ENCODE measurements around the gene RNPS1. TPM values are rescaled to one million over a fixed set of nuclear protein-coding genes. Genes with fewer than 3 reads are reported as not detected.

RNPS1 gene
- total and polyA plus RNA-seq, 2 experiments from 2014 or later: 315 to 384 TPM

DNA sequence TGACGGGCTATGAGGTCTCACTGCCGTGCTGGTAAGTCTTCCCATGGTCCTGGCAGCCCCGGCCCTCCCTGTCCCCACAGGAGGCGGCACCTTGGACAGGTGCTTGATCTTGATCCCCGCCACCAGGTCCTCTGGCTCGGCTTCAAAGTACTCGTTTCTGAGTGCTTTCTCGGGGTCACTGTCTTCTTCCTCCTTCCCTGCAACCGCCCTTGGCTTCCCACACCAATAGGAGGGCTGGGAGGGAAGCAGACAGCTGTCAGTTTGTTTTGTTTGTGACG lies 31.9 kb upstream of the RNPS1 start:
- TF ChIP-seq ZNF114 (CRISPR knock-in tag; IDR thresholded peaks at IDR 0.05) (no peak), CREB1 (CRISPR knock-in tag; IDR thresholded peaks at IDR 0.05; ENCODE audit: low read depth) (no peak), NANOG (IDR thresholded peaks at IDR 0.05; ENCODE audit: borderline replicate concordance) (no peak), ZNF331 (CRISPR knock-in tag; IDR thresholded peaks at IDR 0.05; ENCODE audit: low read depth) (no peak), POLR2AphosphoS5 (IDR thresholded peaks at IDR 0.05; ENCODE audit: low read depth) (no peak), EZH2phosphoT487 (IDR thresholded peaks at IDR 0.05; ENCODE audit: unreplicated experiment) (no peak), JUNB (IDR thresholded peaks at IDR 0.05; ENCODE audit: unreplicated experiment) (no peak), STAT1 (IDR thresholded peaks at IDR 0.05; ENCODE audit: unreplicated experiment) (no peak), EZH2 (IDR thresholded peaks at IDR 0.05; ENCODE audit: low read depth, unreplicated experiment) (no peak)
- TF ChIP-seq, protein P1, sequence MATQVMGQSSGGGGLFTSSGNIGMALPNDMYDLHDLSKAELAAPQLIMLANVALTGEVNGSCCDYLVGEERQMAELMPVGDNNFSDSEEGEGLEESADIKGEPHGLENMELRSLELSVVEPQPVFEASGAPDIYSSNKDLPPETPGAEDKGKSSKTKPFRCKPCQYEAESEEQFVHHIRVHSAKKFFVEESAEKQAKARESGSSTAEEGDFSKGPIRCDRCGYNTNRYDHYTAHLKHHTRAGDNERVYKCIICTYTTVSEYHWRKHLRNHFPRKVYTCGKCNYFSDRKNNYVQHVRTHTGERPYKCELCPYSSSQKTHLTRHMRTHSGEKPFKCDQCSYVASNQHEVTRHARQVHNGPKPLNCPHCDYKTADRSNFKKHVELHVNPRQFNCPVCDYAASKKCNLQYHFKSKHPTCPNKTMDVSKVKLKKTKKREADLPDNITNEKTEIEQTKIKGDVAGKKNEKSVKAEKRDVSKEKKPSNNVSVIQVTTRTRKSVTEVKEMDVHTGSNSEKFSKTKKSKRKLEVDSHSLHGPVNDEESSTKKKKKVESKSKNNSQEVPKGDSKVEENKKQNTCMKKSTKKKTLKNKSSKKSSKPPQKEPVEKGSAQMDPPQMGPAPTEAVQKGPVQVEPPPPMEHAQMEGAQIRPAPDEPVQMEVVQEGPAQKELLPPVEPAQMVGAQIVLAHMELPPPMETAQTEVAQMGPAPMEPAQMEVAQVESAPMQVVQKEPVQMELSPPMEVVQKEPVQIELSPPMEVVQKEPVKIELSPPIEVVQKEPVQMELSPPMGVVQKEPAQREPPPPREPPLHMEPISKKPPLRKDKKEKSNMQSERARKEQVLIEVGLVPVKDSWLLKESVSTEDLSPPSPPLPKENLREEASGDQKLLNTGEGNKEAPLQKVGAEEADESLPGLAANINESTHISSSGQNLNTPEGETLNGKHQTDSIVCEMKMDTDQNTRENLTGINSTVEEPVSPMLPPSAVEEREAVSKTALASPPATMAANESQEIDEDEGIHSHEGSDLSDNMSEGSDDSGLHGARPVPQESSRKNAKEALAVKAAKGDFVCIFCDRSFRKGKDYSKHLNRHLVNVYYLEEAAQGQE (IDR thresholded peaks at IDR 0.05; ENCODE audit: unreplicated experiment): no peak
- TF ChIP-seq, protein P2, sequence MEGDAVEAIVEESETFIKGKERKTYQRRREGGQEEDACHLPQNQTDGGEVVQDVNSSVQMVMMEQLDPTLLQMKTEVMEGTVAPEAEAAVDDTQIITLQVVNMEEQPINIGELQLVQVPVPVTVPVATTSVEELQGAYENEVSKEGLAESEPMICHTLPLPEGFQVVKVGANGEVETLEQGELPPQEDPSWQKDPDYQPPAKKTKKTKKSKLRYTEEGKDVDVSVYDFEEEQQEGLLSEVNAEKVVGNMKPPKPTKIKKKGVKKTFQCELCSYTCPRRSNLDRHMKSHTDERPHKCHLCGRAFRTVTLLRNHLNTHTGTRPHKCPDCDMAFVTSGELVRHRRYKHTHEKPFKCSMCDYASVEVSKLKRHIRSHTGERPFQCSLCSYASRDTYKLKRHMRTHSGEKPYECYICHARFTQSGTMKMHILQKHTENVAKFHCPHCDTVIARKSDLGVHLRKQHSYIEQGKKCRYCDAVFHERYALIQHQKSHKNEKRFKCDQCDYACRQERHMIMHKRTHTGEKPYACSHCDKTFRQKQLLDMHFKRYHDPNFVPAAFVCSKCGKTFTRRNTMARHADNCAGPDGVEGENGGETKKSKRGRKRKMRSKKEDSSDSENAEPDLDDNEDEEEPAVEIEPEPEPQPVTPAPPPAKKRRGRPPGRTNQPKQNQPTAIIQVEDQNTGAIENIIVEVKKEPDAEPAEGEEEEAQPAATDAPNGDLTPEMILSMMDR (conservative IDR thresholded peaks at IDR 0.05; ENCODE audit: low read depth in 2 of 2): no peak
- TF ChIP-seq, protein P3, sequence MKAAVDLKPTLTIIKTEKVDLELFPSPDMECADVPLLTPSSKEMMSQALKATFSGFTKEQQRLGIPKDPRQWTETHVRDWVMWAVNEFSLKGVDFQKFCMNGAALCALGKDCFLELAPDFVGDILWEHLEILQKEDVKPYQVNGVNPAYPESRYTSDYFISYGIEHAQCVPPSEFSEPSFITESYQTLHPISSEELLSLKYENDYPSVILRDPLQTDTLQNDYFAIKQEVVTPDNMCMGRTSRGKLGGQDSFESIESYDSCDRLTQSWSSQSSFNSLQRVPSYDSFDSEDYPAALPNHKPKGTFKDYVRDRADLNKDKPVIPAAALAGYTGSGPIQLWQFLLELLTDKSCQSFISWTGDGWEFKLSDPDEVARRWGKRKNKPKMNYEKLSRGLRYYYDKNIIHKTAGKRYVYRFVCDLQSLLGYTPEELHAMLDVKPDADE (IDR thresholded peaks at IDR 0.05): no peak
- TF ChIP-seq, protein P4, sequence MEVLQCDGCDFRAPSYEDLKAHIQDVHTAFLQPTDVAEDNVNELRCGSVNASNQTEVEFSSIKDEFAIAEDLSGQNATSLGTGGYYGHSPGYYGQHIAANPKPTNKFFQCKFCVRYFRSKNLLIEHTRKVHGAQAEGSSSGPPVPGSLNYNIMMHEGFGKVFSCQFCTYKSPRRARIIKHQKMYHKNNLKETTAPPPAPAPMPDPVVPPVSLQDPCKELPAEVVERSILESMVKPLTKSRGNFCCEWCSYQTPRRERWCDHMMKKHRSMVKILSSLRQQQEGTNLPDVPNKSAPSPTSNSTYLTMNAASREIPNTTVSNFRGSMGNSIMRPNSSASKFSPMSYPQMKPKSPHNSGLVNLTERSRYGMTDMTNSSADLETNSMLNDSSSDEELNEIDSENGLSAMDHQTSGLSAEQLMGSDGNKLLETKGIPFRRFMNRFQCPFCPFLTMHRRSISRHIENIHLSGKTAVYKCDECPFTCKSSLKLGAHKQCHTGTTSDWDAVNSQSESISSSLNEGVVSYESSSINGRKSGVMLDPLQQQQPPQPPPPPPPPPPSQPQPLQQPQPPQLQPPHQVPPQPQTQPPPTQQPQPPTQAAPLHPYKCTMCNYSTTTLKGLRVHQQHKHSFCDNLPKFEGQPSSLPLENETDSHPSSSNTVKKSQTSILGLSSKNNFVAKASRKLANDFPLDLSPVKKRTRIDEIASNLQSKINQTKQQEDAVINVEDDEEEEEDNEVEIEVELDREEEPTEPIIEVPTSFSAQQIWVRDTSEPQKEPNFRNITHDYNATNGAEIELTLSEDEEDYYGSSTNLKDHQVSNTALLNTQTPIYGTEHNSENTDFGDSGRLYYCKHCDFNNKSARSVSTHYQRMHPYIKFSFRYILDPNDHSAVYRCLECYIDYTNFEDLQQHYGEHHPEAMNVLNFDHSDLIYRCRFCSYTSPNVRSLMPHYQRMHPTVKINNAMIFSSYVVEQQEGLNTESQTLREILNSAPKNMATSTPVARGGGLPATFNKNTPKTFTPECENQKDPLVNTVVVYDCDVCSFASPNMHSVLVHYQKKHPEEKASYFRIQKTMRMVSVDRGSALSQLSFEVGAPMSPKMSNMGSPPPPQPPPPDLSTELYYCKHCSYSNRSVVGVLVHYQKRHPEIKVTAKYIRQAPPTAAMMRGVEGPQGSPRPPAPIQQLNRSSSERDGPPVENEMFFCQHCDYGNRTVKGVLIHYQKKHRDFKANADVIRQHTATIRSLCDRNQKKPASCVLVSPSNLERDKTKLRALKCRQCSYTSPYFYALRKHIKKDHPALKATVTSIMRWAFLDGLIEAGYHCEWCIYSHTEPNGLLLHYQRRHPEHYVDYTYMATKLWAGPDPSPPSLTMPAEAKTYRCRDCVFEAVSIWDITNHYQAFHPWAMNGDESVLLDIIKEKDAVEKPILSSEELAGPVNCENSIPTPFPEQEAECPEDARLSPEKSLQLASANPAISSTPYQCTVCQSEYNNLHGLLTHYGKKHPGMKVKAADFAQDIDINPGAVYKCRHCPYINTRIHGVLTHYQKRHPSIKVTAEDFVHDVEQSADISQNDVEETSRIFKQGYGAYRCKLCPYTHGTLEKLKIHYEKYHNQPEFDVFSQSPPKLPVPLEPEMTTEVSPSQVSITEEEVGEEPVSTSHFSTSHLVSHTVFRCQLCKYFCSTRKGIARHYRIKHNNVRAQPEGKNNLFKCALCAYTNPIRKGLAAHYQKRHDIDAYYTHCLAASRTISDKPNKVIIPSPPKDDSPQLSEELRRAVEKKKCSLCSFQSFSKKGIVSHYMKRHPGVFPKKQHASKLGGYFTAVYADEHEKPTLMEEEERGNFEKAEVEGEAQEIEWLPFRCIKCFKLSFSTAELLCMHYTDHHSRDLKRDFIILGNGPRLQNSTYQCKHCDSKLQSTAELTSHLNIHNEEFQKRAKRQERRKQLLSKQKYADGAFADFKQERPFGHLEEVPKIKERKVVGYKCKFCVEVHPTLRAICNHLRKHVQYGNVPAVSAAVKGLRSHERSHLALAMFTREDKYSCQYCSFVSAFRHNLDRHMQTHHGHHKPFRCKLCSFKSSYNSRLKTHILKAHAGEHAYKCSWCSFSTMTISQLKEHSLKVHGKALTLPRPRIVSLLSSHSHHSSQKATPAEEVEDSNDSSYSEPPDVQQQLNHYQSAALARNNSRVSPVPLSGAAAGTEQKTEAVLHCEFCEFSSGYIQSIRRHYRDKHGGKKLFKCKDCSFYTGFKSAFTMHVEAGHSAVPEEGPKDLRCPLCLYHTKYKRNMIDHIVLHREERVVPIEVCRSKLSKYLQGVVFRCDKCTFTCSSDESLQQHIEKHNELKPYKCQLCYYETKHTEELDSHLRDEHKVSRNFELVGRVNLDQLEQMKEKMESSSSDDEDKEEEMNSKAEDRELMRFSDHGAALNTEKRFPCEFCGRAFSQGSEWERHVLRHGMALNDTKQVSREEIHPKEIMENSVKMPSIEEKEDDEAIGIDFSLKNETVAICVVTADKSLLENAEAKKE (CRISPR knock-in tag; IDR thresholded peaks at IDR 0.05): no peak
- 0 out of 2 replicates have a peak, but pooled peaks cover 7% of the 10 kb centered on the region for H3K9me2 ChIP-seq (ENCODE audit: insufficient read depth)
- no peak for DNase-seq (ENCODE audit: low spot score)

More for the DNA sequence above, 31.9 kb upstream of the RNPS1 start:
- H3K9me3 Mint-ChIP-seq: no peaks in the 10 kb centered on the region
- H3K4me2 ChIP-seq: no peak overlapping the region
- H3K4me1 Mint-ChIP-seq: no peaks in the 10 kb centered on the region
- H3F3A ChIP-seq (replicated peaks; ENCODE audit: low read depth): no peaks in the 10 kb centered on the region
- H4K20me1 ChIP-seq (replicated peaks; ENCODE audit: insufficient read depth): no peaks in the 10 kb centered on the region
- no peaks in the 10 kb centered on the region for H3K36me3 ChIP-seq (ENCODE audit: insufficient read depth)
- H3K27ac ChIP-seq (ENCODE audit: low read depth): no peak overlapping the region
- H3K27ac Mint-ChIP-seq: no peak overlapping the region
- no peaks in the 10 kb centered on the region for H3K36me3 Mint-ChIP-seq (ENCODE audit: low read depth)
- H3K79me2 ChIP-seq (replicated peaks; ENCODE audit: insufficient read depth): no peaks in the 10 kb centered on the region
- H3K27me3 ChIP-seq (ENCODE audit: insufficient read depth): no peaks in the 10 kb centered on the region
- peaks cover 17% of the 10 kb centered on the region for H3K27me3 Mint-ChIP-seq (ENCODE audit: insufficient read depth, low read depth, poor library complexity)
- no peaks in the 10 kb centered on the region for H3K4me1 ChIP-seq (ENCODE audit: insufficient read depth)
- H2AFZ ChIP-seq: no peak overlapping the region
- H3K4me3 Mint-ChIP-seq: no peak overlapping the region
- peak; percentile 13; the same call in 1 of the 3 replicates for ATAC-seq
- no peak overlapping the region for H3K4me3 ChIP-seq

Data from GM23338 (cell line).